Stimulated activated CD8-positive, alpha-beta memory T cell treated with anti-CD3 and anti-CD28 coated beads, Interleukin-4, amount 100 ng/mL, for 4 hours (primary cell): Measurements from ENCODE around the gene CYB5R4.
"Not testable (repeated sequence)": the region's sequence is repeated elsewhere in the genome, so short reads cannot be mapped to it uniquely, and the experiment has no call there.

Experiments used
- DNase-seq, 2 donors: peaks; one replicate each; pipeline ENCODE4 v3.0.0-alpha.2; 2020; ENCODE audit warnings: low read depth in 2 of 2, low spot score in 1 of 2

Gene CYB5R4

GRCh38 chr6:83907623-83908390 is 48.3 kb downstream of the CYB5R4 start:
- DNase-seq, result not testable (repeated sequence)

- no peak for DNase-seq
Observed at GRCh38 chr6:83908813-83909212, 49.3 kb downstream of the CYB5R4 start.

DNA sequence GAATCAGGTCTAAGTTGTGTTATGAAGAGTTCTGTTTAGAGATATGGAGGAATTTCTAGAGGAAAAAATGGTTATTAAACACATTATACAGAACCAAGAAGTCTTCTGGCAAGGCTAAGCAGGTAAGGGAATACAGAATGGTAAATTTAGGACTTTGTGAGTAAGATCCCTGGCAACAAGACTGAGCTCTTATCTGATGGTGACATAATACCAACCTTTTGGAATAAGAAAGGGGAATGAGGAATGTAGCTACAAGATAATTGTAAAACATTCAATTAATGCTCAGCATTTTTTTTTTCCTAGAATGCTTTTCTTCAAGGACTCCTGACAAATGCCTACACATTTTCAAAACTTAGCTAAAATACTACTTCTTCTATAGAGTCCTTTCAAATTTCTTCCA is 51.8 kb downstream of the CYB5R4 start:
- no peak for DNase-seq

DNA sequence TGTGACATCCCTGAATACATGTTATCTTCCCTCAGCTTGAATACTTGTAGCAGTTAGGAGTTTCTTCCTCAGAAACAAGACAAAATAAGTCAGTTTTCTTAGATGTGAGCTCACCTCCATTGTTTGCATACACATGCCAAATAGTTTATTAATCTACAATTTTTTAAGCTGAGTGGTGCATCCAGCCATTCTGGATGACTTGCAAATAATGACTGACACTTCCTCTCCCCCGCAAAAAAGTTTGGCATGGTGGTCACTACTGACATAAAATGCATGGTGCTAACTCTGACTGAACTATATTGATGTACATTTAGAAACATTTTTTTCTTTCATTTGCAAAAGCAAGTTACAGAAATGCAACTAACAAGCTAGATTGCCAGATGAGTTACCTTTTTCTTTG is 55.5 kb downstream of the CYB5R4 start:
- no peak for DNase-seq

GRCh38 chr6:83917001-83917400 is 57.5 kb downstream of the CYB5R4 start:
- DNase-seq, result no peak

DNA sequence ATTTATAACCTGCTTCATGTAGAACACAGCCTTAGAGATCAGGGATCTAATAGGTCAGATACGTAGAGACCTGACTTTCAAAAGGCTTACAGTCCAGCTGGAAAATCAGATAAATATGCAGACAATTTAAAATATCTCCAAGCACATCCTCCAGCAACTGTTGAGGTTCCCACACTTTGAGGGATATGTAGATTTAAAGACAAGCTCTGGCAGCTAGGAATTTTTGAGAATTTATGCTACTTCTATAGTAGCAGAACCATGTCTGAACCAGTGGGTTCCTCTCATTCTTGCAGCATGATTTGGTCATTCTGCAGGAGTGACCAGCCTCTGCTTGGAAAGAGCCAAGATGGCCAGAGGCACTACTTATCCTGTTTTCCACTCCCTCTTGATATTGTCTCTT is 60.5 kb downstream of the CYB5R4 start:
- DNase-seq, result no peak

DNA sequence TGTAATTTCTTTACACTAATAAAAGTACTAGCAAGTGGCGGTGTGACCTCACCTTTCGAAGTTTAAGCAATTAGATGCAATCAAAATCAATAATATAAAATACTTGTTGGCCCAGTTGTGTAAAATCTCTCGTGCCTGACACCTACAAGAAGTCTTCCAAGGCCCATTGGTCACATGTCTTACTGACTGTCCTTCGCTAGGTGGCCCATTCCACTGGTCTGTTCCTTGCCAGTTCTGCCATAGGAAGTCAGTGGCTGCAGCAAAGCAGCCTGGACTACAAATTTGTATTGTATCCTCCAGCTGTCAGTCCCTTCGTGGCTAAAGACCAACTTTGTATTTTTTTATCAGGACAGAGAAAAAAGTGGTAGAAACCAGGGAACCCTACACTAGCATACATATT is 61.8 kb downstream of the CYB5R4 start:
- no peak for DNase-seq

DNA sequence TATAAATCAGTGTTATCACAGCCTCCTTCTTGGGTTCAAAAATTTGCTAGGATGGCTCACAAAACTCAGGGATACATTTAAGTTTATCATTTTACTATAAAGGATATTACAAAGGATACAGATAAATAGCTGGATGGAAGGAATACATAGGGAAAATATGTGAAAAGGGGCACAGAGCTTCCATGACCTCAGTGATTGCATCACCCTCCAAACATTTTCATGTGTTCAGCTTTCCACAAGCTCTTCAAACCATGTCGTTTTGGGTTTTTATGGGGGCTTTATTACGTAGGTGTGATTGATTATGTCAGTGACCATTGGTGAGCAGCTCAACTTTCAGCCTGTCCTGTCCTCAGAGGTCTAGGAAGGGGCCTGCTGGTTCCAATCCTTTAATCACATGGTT is 68.0 kb downstream of the CYB5R4 start:
- no peak for DNase-seq

GRCh38 chr6:83928286-83928685 is 68.8 kb downstream of the CYB5R4 start:
- no peak for DNase-seq

- not testable (repeated sequence) for DNase-seq
Observed at GRCh38 chr6:83946201-83946833, 86.8 kb downstream of the CYB5R4 start.

DNA sequence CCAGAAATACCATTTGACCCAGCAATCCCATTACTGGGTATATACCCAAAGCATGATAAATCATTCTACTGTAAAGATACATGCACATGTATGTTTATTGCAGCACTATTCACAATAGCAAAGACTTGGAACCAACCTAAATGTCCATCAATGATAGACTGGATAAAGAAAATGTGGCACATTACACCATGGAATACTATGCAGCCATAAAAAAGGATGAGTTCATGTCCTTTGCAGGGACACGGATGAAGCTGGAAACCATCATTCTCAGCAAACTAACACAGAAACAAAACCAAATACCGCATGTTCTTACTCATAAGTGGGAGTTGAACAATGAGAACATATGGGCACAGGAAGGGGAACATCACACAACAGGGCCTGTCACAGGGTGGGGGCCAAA is 88.5 kb downstream of the CYB5R4 start:
- DNase-seq, result not testable (repeated sequence)

GRCh38 chr6:83948851-83949250 is 89.4 kb downstream of the CYB5R4 start:
- DNase-seq, result no peak

- not testable (repeated sequence) for DNase-seq
Observed at GRCh38 chr6:83951423-83951822, 91.9 kb downstream of the CYB5R4 start.

DNA sequence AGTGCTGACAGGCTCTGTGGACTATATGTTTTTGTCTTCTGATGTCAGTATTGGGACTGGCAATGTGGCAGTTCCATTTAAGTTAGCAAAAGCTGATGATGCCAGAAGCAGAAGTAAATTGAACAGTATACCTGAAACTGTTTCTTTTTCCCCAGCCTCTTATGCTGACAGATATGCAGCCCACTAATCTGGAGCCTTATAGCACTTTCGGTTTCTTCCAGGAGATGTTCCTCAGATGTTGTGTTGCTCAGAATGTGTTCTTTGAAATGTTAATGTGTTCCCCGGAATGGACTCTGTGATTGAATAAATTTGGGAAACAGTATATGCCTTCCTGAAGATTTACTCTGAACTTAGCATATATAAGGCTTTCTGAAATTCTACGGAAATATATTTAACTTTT is 93.3 kb downstream of the CYB5R4 start:
- no peak for DNase-seq

DNA sequence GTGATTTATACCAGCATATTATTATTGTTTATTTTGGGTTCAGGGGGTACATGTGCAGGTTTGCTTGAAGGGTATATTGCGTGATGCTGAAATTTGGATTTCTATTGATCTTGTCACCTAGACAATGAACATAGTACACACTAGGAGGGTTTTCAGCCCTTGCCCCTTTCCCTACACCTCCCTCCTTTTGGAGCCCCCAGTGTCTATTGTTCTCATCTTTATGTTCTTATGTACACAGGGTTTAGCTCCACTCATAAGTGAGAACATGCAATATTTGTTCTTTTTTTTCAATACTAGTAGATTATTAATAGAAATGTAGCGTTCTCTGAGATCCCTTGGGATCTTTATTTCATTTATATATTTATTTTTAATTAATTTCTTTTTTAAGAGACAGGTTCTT is 94.9 kb downstream of the CYB5R4 start:
- no peak for DNase-seq

DNA sequence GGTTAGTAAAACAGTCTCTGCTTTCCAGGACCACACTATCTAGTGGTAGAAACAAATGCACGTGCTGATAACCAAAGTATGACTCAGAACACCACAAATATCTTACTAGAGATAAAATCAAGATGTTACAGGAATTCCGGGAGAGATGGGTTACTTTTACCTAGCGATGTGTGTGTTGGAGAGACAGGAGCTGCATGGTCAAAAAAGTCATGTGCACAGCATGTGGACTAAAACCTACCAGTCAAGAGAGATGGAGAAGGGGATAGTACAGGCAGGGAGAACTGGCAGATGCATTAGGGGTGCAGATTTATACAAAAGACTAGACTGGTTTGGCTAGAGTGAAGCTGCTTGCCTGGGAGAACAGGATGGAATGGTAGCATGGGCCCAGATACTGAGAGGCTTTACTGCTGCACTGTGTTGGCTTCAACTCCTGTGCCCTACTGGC is 98.8 kb downstream of the CYB5R4 start:
- no peak for DNase-seq

DNA sequence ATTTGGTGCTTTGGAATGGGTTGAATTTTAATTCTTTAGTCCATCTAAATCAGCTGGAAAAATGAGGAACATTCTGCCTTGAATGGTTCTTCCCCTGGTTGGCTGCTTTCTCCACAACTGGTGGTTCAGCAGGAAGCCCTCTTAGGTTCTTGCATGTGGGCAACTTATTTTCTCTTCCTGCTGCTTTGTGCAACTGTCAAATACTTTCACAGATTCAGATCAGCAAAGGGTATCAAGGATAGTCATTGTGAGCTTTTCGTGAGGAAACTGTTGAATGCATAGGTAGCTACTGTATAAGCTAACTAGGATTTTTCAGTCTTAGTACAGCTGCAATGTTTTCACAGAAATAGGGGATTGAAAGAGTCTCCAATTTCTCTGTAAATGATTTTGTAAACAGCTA is 101.2 kb downstream of the CYB5R4 start:
- DNase-seq, result no peak

DNA sequence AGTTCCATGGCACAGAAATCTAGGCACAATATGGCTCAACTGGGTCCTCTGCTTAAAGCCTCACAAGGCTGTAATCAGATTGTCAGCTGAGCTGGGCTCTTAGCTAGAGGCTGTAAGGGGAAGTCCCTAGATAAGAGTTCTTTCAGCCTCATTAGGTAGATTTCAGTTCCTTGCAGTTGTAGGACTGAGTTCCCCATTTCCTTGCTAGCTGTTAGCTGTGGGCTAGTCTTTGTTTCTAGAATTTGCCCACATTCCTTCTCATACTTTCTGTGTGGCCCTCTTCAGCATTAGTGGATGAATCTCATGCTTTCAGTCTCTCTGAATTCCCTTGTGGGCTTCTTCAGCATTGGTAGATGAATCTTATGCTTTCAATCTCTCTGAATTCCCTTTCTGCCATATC is 103.1 kb downstream of the CYB5R4 start:
- DNase-seq, result no peak

DNA sequence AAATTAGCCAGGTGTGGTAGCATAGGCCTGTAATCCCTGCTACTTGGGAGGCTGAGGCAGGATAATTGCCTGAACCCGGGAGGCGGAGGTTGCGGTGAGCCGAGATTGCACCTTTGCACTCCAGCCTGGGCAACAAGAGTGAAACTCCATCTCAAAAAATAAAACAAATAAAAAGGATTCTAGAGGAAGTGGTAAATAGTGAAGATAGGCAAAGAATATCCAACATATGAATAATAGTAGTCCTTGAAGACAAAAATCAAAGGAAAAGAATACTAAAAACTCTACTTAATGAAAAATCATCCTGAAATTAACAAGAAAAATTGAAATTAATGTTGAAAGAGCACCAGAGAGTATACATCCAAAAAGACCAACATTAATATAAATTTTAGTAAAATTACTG is 107.0 kb downstream of the CYB5R4 start:
- no peak for DNase-seq

DNA sequence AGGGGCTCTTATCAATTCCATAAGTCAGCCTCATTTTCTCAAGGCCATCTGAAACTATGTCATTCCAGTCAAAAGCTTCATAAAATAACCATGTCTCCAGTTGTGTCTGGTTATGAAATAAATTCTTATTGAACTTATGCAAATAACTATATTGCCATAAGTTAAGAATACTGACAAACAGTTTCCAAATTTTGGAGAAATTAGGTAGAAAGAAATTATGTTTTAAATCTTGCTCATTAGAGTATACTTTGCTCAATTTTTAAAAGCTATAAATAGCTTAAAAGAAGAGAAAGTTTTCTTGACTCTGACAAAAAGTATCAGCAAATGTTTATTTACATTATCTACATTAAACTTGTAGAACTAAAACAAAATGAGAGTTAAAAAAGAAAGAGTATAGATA is 111.1 kb downstream of the CYB5R4 start:
- no peak for DNase-seq

- no peak for DNase-seq
Observed at GRCh38 chr6:83974409-83975050, 115.0 kb downstream of the CYB5R4 start.

- DNase-seq, result no peak
Observed at GRCh38 chr6:83976037-83976755, 116.7 kb downstream of the CYB5R4 start.
